ENCODE measurements around the gene KANSL1L.

DNA sequence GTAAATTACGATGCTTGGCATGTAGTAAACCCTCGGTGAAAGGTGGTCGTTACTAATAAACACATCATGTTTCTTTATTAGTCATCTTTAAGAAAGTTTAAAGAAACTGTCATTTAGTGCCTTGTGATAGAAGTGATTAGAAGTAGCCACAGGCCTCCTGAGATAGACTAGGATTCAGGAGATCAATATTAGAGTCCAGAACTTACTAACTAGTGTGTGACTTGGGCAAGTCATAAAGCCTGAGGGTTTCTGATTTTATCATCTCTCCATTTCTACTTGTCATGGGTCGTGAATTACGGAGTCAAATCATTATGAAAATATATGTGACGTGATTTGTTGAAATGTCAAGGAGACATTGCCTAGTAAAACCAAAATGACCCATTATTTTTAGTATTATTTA is 162.1 kb downstream of the KANSL1L start:
- TF ChIP-seq, protein P1, sequence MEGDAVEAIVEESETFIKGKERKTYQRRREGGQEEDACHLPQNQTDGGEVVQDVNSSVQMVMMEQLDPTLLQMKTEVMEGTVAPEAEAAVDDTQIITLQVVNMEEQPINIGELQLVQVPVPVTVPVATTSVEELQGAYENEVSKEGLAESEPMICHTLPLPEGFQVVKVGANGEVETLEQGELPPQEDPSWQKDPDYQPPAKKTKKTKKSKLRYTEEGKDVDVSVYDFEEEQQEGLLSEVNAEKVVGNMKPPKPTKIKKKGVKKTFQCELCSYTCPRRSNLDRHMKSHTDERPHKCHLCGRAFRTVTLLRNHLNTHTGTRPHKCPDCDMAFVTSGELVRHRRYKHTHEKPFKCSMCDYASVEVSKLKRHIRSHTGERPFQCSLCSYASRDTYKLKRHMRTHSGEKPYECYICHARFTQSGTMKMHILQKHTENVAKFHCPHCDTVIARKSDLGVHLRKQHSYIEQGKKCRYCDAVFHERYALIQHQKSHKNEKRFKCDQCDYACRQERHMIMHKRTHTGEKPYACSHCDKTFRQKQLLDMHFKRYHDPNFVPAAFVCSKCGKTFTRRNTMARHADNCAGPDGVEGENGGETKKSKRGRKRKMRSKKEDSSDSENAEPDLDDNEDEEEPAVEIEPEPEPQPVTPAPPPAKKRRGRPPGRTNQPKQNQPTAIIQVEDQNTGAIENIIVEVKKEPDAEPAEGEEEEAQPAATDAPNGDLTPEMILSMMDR (IDR thresholded peaks at IDR 0.05) = no peak
- TF ChIP-seq POLR2A (IDR thresholded peaks at IDR 0.05) = no peak

Data from heart left ventricle (tissue), 13 donors.